MM.1S (cell line): ENCODE measurements around the gene METAP1D.

Experiments
- DNase-seq: peaks from one replicate; pipeline ENCODE4 v3.0.0-alpha.2; 2015
- H2AFZ ChIP-seq: fragments of 300-600 bp; sonication (generic); 2 replicates; pipeline ENCODE4 v1.6.0; 2016; ENCODE audit warnings: antibody characterized with exemption, low read length
- H3F3A ChIP-seq: fragments of 300-600 bp; sonication (generic); 2 replicates; pipeline ENCODE4 v1.6.1; 2016; ENCODE audit warnings: mild to moderate bottlenecking, antibody characterized with exemption, low read length, moderate library complexity, mixed read lengths; ENCODE audit not compliant: insufficient read depth
- H3K27ac ChIP-seq: fragments of 300-600 bp; sonication (generic); 2 replicates; pipeline ENCODE4 v1.5.1; 2016; ENCODE audit warnings: mild to moderate bottlenecking, low read length
- H3K27me3 ChIP-seq: fragments of 300-600 bp; sonication (generic); replicated peaks from 2 replicates; pipeline ENCODE4 v1.6.0; 2016; ENCODE audit warnings: low read length; ENCODE audit not compliant: insufficient read depth
- H3K36me3 ChIP-seq: fragments of 300-600 bp; sonication (generic); replicated peaks from 2 replicates; pipeline ENCODE4 v1.6.1; 2016; ENCODE audit warnings: mild to moderate bottlenecking, low read length, mixed read lengths; ENCODE audit not compliant: insufficient read depth
- H3K4me1 ChIP-seq: fragments of 300-600 bp; sonication (generic); 2 replicates; pipeline ENCODE4 v1.6.1; 2016; ENCODE audit warnings: low read length, mixed read lengths
- H3K4me2 ChIP-seq: fragments of 300-600 bp; sonication (generic); 2 replicates; pipeline ENCODE4 v1.6.0; 2016; ENCODE audit warnings: low read depth, low read length
- H3K4me3 ChIP-seq: fragments of 300-600 bp; sonication (generic); 2 replicates; pipeline ENCODE4 v1.5.1; 2016; ENCODE audit warnings: low read length, mixed read lengths
- H3K79me2 ChIP-seq: fragments of 300-600 bp; sonication (generic); 2 replicates; pipeline ENCODE4 v1.6.1; 2016; ENCODE audit warnings: mixed run types, low read length, mixed read lengths
- H3K9ac ChIP-seq: fragments of 300-600 bp; sonication (generic); 2 replicates; pipeline ENCODE4 v1.6.1; 2016; ENCODE audit warnings: low read length, mixed read lengths
- H3K9me2 ChIP-seq: fragments of 300-600 bp; sonication (generic); replicated peaks from 2 replicates; pipeline ENCODE4 v1.6.1; 2016; ENCODE audit warnings: mild to moderate bottlenecking, low read length, mixed read lengths; ENCODE audit not compliant: insufficient read depth
- H3K9me3 ChIP-seq: fragments of 300-600 bp; sonication (generic); replicated peaks from 2 replicates; pipeline ENCODE4 v1.6.1; 2016; ENCODE audit warnings: mild to moderate bottlenecking, low read length, mixed read lengths; ENCODE audit not compliant: insufficient read depth
- H4K20me1 ChIP-seq: fragments of 300-600 bp; sonication (generic); 2 replicates; pipeline ENCODE4 v1.6.1; 2016; ENCODE audit warnings: mild to moderate bottlenecking, low read length, moderate library complexity, mixed read lengths; ENCODE audit not compliant: insufficient read depth
- CTCF ChIP-seq: fragments of 300-600 bp; sonication (generic); IDR thresholded peaks from 2 replicates; pipeline ENCODE4 v1.5.1; 2016; ENCODE audit warnings: antibody characterized with exemption, low read length, mixed read lengths
- EZH2 ChIP-seq: fragments of 300-600 bp; sonication (generic); optimal IDR thresholded peaks from 2 replicates; pipeline ENCODE3; 2017; ENCODE audit warnings: low read depth, mild to moderate bottlenecking, antibody characterized with exemption, low read length, mixed read lengths
- EZH2phosphoT487 ChIP-seq: fragments of 300-600 bp; sonication (generic); IDR thresholded peaks from 2 replicates; pipeline ENCODE4 v1.6.1; 2018; ENCODE audit warnings: antibody characterized with exemption, low read length

METAP1D gene

GRCh38 chr2:172038121-172038520 lies 38.4 kb downstream of the METAP1D start:
- no peaks in the 10 kb centered on the region for H3K79me2 ChIP-seq
- H3K4me1 ChIP-seq, result no peaks in the 10 kb centered on the region
- no peak for DNase-seq
- H3F3A ChIP-seq, result no peaks in the 10 kb centered on the region
- no peak overlapping the region for H3K4me3 ChIP-seq
- H3K27me3 ChIP-seq, result no peaks in the 10 kb centered on the region
- no peak overlapping the region for H3K9ac ChIP-seq
- H4K20me1 ChIP-seq, result no peaks in the 10 kb centered on the region
- no peak overlapping the region for H2AFZ ChIP-seq
- no peaks in the 10 kb centered on the region for H3K9me2 ChIP-seq
- H3K27ac ChIP-seq, result no peak overlapping the region
- H3K9me3 ChIP-seq, result no peaks in the 10 kb centered on the region
- TF ChIP-seq EZH2, result no peak
- TF ChIP-seq CTCF, result no peak
- TF ChIP-seq EZH2phosphoT487, result no peak
- H3K36me3 ChIP-seq, result no peaks in the 10 kb centered on the region
- no peak overlapping the region for H3K4me2 ChIP-seq

GRCh38 chr2:172038604-172039003 lies 38.9 kb downstream of the METAP1D start:
- no peak for DNase-seq

GRCh38 chr2:172039011-172039704 lies 39.4 kb downstream of the METAP1D start:
- Histone ChIP-seq H3K27ac (no peak overlapping the region), H3K27me3 (no peaks in the 10 kb centered on the region), H3K4me2 (no peak overlapping the region), H3K4me3 (no peak overlapping the region), H3K79me2 (no peaks in the 10 kb centered on the region), H3K9me2 (no peaks in the 10 kb centered on the region), H3K9me3 (no peaks in the 10 kb centered on the region), H3K4me1 (no peaks in the 10 kb centered on the region), H3K36me3 (no peaks in the 10 kb centered on the region), H3K9ac (no peak overlapping the region), H2AFZ (no peak overlapping the region), H4K20me1 (no peaks in the 10 kb centered on the region), H3F3A (no peaks in the 10 kb centered on the region)
- DNase-seq, result no peak
- no peak for TF ChIP-seq EZH2
- TF ChIP-seq CTCF, result no peak
- no peak for TF ChIP-seq EZH2phosphoT487

More at GRCh38 chr2:172038604-172039003, 38.9 kb downstream of the METAP1D start:
- Histone ChIP-seq H3K27ac (no peak overlapping the region), H3K27me3 (no peaks in the 10 kb centered on the region), H3K4me3 (no peak overlapping the region), H3K4me1 (no peaks in the 10 kb centered on the region), H3K9me3 (no peaks in the 10 kb centered on the region), H3F3A (no peaks in the 10 kb centered on the region), H3K9me2 (no peaks in the 10 kb centered on the region), H3K79me2 (no peaks in the 10 kb centered on the region), H2AFZ (no peak overlapping the region), H4K20me1 (no peaks in the 10 kb centered on the region), H3K9ac (no peak overlapping the region), H3K36me3 (no peaks in the 10 kb centered on the region), H3K4me2 (no peak overlapping the region)
- no peak for TF ChIP-seq EZH2phosphoT487
- no peak for TF ChIP-seq CTCF
- no peak for TF ChIP-seq EZH2
